ENCODE results near the gene PLA2G6. TPM values are rescaled to one million over a fixed set of nuclear protein-coding genes. Genes with fewer than 3 reads are reported as not detected.
A peak's percentile ranks its signal among the peaks of the same experiment; 100 is the strongest.
"Not testable (repeated sequence)": the region's sequence is repeated elsewhere in the genome, so short reads cannot be mapped to it uniquely, and the experiment has no call there.

PLA2G6 gene
- total RNA-seq, 1 donor from 2014 or later: 22.5 TPM

GRCh38 chr22:38186429-38186828, 4.8 kb upstream of the PLA2G6 start:
- H3K9me3 Mint-ChIP-seq (ENCODE audit: unreplicated experiment): no peaks in the 10 kb centered on the region
- no peak for DNase-seq (ENCODE audit: low spot score)
- no peaks in the 10 kb centered on the region for H3K36me3 Mint-ChIP-seq (ENCODE audit: low read depth, unreplicated experiment)
- no peak overlapping the region for H3K4me3 Mint-ChIP-seq (ENCODE audit: unreplicated experiment)
- H3K4me1 Mint-ChIP-seq (ENCODE audit: unreplicated experiment): peaks cover 10% of the 10 kb centered on the region
- TF ChIP-seq CTCF (IDR thresholded peaks at IDR 0.05; ENCODE audit: unreplicated experiment): no peak
- no peak overlapping the region for H3K27ac Mint-ChIP-seq (ENCODE audit: unreplicated experiment)
- peaks cover 7% of the 10 kb centered on the region for H3K27me3 Mint-ChIP-seq (ENCODE audit: unreplicated experiment)

GRCh38 chr22:38184788-38185187, 3.2 kb upstream of the PLA2G6 start:
- H3K27ac Mint-ChIP-seq (ENCODE audit: unreplicated experiment): no peak overlapping the region

GRCh38 chr22:38180841-38181452, 683 bp downstream of the PLA2G6 start:
- no peak for DNase-seq (ENCODE audit: low spot score)
- Mint-ChIP-seq H3K36me3 (ENCODE audit: low read depth, unreplicated experiment) (peaks cover 4% of the 10 kb centered on the region), H3K4me1 (ENCODE audit: unreplicated experiment) (peaks cover 41% of the 10 kb centered on the region), H3K9me3 (ENCODE audit: unreplicated experiment) (no peaks in the 10 kb centered on the region), H3K27ac (ENCODE audit: unreplicated experiment) (peak overlapping the region; percentile 98), H3K27me3 (ENCODE audit: unreplicated experiment) (peaks cover 5% of the 10 kb centered on the region), H3K4me3 (ENCODE audit: unreplicated experiment) (peak overlapping the region; percentile 91)
- no peak for TF ChIP-seq CTCF (IDR thresholded peaks at IDR 0.05; ENCODE audit: unreplicated experiment)

More at GRCh38 chr22:38184788-38185187, 3.2 kb upstream of the PLA2G6 start:
- H3K4me3 Mint-ChIP-seq (ENCODE audit: unreplicated experiment): no peak overlapping the region
- peaks cover 9% of the 10 kb centered on the region for H3K27me3 Mint-ChIP-seq (ENCODE audit: unreplicated experiment)
- no peaks in the 10 kb centered on the region for H3K9me3 Mint-ChIP-seq (ENCODE audit: unreplicated experiment)
- H3K36me3 Mint-ChIP-seq (ENCODE audit: low read depth, unreplicated experiment): peaks cover 3% of the 10 kb centered on the region
- TF ChIP-seq CTCF (IDR thresholded peaks at IDR 0.05; ENCODE audit: unreplicated experiment): no peak
- DNase-seq (ENCODE audit: low spot score): no peak
- peaks cover 26% of the 10 kb centered on the region for H3K4me1 Mint-ChIP-seq (ENCODE audit: unreplicated experiment)

GRCh38 chr22:38178605-38178937, 3.1 kb downstream of the PLA2G6 start:
- not testable (repeated sequence) for H3K27ac Mint-ChIP-seq (ENCODE audit: unreplicated experiment); H3K4me3 Mint-ChIP-seq (ENCODE audit: unreplicated experiment); H3K36me3 Mint-ChIP-seq (ENCODE audit: low read depth, unreplicated experiment); DNase-seq (ENCODE audit: low spot score); H3K9me3 Mint-ChIP-seq (ENCODE audit: unreplicated experiment)
- Mint-ChIP-seq H3K4me1 (ENCODE audit: unreplicated experiment) (peaks cover 57% of the 10 kb centered on the region), H3K27me3 (ENCODE audit: unreplicated experiment) (peaks cover 17% of the 10 kb centered on the region)

GRCh38 chr22:38177926-38178604, 3.6 kb downstream of the PLA2G6 start:
- DNase-seq (ENCODE audit: low spot score): no peak
- H3K9me3 Mint-ChIP-seq (ENCODE audit: unreplicated experiment): no peaks in the 10 kb centered on the region
- H3K36me3 Mint-ChIP-seq (ENCODE audit: low read depth, unreplicated experiment): peaks cover 8% of the 10 kb centered on the region
- H3K4me3 Mint-ChIP-seq (ENCODE audit: unreplicated experiment): no peak overlapping the region
- TF ChIP-seq CTCF (IDR thresholded peaks at IDR 0.05; ENCODE audit: unreplicated experiment): no peak
- peaks cover 62% of the 10 kb centered on the region for H3K4me1 Mint-ChIP-seq (ENCODE audit: unreplicated experiment)
- peak overlapping the region; percentile 81 for H3K27ac Mint-ChIP-seq (ENCODE audit: unreplicated experiment)
- H3K27me3 Mint-ChIP-seq (ENCODE audit: unreplicated experiment): peaks cover 17% of the 10 kb centered on the region

GRCh38 chr22:38177571-38177925, 4.1 kb downstream of the PLA2G6 start:
- not testable (repeated sequence) for H3K4me3 Mint-ChIP-seq (ENCODE audit: unreplicated experiment); DNase-seq (ENCODE audit: low spot score); H3K9me3 Mint-ChIP-seq (ENCODE audit: unreplicated experiment); H3K36me3 Mint-ChIP-seq (ENCODE audit: low read depth, unreplicated experiment)
- Mint-ChIP-seq H3K27ac (ENCODE audit: unreplicated experiment) (peak overlapping the region; percentile 81), H3K4me1 (ENCODE audit: unreplicated experiment) (peaks cover 67% of the 10 kb centered on the region), H3K27me3 (ENCODE audit: unreplicated experiment) (peaks cover 17% of the 10 kb centered on the region)
